Urothelium cell line (cell line): ENCODE data around the gene PBX4.

Experiments used
- DNase-seq: peaks from one replicate; pipeline ENCODE4 v3.0.0; 2011; ENCODE audit warnings: low spot score, mixed read lengths
- FAIRE-seq: peaks from 2 replicates; lab custom pipeline; 2011; peaks lifted over from hg19 to GRCh38; lab: Jason Lieb, UNC

PBX4 gene

GRCh38 chr19:19592690-19593089 is 25.8 kb downstream of the PBX4 start:
- no peak for FAIRE-seq
- no peak for DNase-seq

- no peak for DNase-seq
- FAIRE-seq, result no peak
Observed at GRCh38 chr19:19591133-19591825, 27.2 kb downstream of the PBX4 start.

- no peak for FAIRE-seq
Observed at GRCh38 chr19:19588546-19588945, 29.9 kb downstream of the PBX4 start.

GRCh38 chr19:19587771-19588170 is 30.7 kb downstream of the PBX4 start:
- FAIRE-seq (no peak), DNase-seq (no peak)

More at GRCh38 chr19:19588546-19588945, 29.9 kb downstream of the PBX4 start:
- DNase-seq, result no peak

GRCh38 chr19:19584356-19584755 is 34.1 kb downstream of the PBX4 start:
- no peak for FAIRE-seq
- DNase-seq, result no peak

GRCh38 chr19:19582471-19582870 is 36.0 kb downstream of the PBX4 start:
- FAIRE-seq (no peak), DNase-seq (no peak)

- no peak for DNase-seq
Observed at GRCh38 chr19:19581391-19581790, 37.1 kb downstream of the PBX4 start.

GRCh38 chr19:19580418-19580817 is 38.1 kb downstream of the PBX4 start:
- DNase-seq, result no peak
- FAIRE-seq, result no peak

More at GRCh38 chr19:19581391-19581790, 37.1 kb downstream of the PBX4 start:
- FAIRE-seq, result no peak

- FAIRE-seq, result no peak
- no peak for DNase-seq
Observed at GRCh38 chr19:19579533-19580361, 38.7 kb downstream of the PBX4 start.

- DNase-seq (no peak), FAIRE-seq (no peak)
Observed at GRCh38 chr19:19578252-19578651, 40.2 kb downstream of the PBX4 start.

- no peak for DNase-seq
- no peak for FAIRE-seq
Observed at GRCh38 chr19:19575411-19575810, 43.1 kb downstream of the PBX4 start.

- no peak for FAIRE-seq
- no peak for DNase-seq
Observed at GRCh38 chr19:19571071-19571786, 47.3 kb downstream of the PBX4 start.

- no peak for FAIRE-seq
- no peak for DNase-seq
Observed at GRCh38 chr19:19570571-19570970, 47.9 kb downstream of the PBX4 start.

- FAIRE-seq, result no peak
- no peak for DNase-seq
Observed at GRCh38 chr19:19568802-19569756, 49.4 kb downstream of the PBX4 start.

- FAIRE-seq (no peak), DNase-seq (no peak)
Observed at GRCh38 chr19:19567391-19567790, 51.1 kb downstream of the PBX4 start.

GRCh38 chr19:19566306-19566705 is 52.2 kb downstream of the PBX4 start:
- no peak for DNase-seq
- FAIRE-seq, result no peak

- FAIRE-seq (no peak), DNase-seq (no peak)
Observed at GRCh38 chr19:19563348-19563848, 55.1 kb downstream of the PBX4 start.

GRCh38 chr19:19562665-19563347 is 55.7 kb downstream of the PBX4 start:
- no peak for FAIRE-seq
- no peak for DNase-seq

GRCh38 chr19:19561946-19562664 is 56.4 kb downstream of the PBX4 start:
- FAIRE-seq (no peak), DNase-seq (no peak)
